Panc1 (cell line): Measurements from ENCODE around the gene ANKRD40. TPM values are rescaled to one million over a fixed set of nuclear protein-coding genes. Genes with fewer than 3 reads are reported as not detected.
"Not testable (repeated sequence)": the region's sequence is repeated elsewhere in the genome, so short reads cannot be mapped to it uniquely, and the experiment has no call there.

Source experiments
- ATAC-seq: fragments of 200-7000 bp; cut with Tn5 transposase; 2 replicates; pipeline ENCODE4 v1.9.1; 2020; ENCODE audit warnings: mild to moderate bottlenecking, moderate library complexity
- BruUV-seq: library from RNA; stranded (reverse); fragments of 400-500 nt; replicated peaks from 2 replicates; lab custom pipeline; 2021; lab: Mats Ljungman, UMichigan
- CTCF ChIA-PET: fragments of 300-600 bp; sonication (Branson Sonifier 250); formaldehyde crosslinking; loops from one replicate; lab custom pipeline; 2022; ENCODE audit warnings: antibody characterized with exemption; lab: Charles Lee
- POLR2A ChIA-PET: fragments of 300-600 bp; sonication (Branson Sonifier 250); formaldehyde crosslinking; loops from one replicate; lab custom pipeline; 2022; ENCODE audit warnings: antibody characterized with exemption; lab: Charles Lee
- DNase-seq: peaks from one replicate; pipeline ENCODE4 v3.0.0-alpha.2; 2010; ENCODE audit warnings: low read depth, low spot score
- H3K27ac ChIP-seq: 2 replicates; pipeline ENCODE4 v1.5.1; 2011; ENCODE audit warnings: mild to moderate bottlenecking, low read length, inconsistent platforms
- H3K27me3 ChIP-seq: fragments of 200-500 bp; sonication (Bioruptor generic); 2 replicates; pipeline ENCODE4 v1.6.0; 2014; ENCODE audit warnings: low read length, inconsistent platforms; ENCODE audit not compliant: control insufficient read depth, insufficient read depth
- H3K36me3 ChIP-seq: fragments of 200-500 bp; sonication (Bioruptor generic); 2 replicates; pipeline ENCODE4 v1.5.1; 2014; ENCODE audit warnings: inconsistent platforms, mild to moderate bottlenecking, low read length, moderate library complexity; ENCODE audit not compliant: control insufficient read depth, insufficient read depth
- H3K4me1 ChIP-seq: 2 replicates; pipeline ENCODE4 v1.5.1; 2011; ENCODE audit warnings: inconsistent platforms, mild to moderate bottlenecking, low read length, moderate library complexity; ENCODE audit not compliant: control insufficient read depth, insufficient read depth
- H3K4me3 ChIP-seq, 2 experiments: 2 replicates each; pipeline ENCODE4 v1.5.1; 2011 to 2012; ENCODE audit warnings: low read depth in 2 of 2, low read length in 2 of 2, mild to moderate bottlenecking in 2 of 2, inconsistent platforms in 1 of 2, moderate library complexity in 1 of 2
- H3K9me3 ChIP-seq: fragments of 200-500 bp; sonication (Bioruptor generic); 2 replicates; pipeline ENCODE4 v1.5.1; 2014; ENCODE audit warnings: low read depth, mild to moderate bottlenecking, inconsistent platforms, low read length, moderate library complexity; ENCODE audit not compliant: control insufficient read depth, insufficient read depth
- POLR2AphosphoS5 ChIP-seq: IDR thresholded peaks from 2 replicates; pipeline ENCODE4 v1.6.1; 2012; ENCODE audit warnings: mild to moderate bottlenecking, low read depth, low read length, moderate library complexity
- SIN3A ChIP-seq: IDR thresholded peaks from 2 replicates; pipeline ENCODE4 v1.6.1; 2012; ENCODE audit warnings: low read depth, mild to moderate bottlenecking, low read length, moderate library complexity, borderline replicate concordance; ENCODE audit not compliant: insufficient read depth
- TCF7L2 ChIP-seq: IDR thresholded peaks from 2 replicates; pipeline ENCODE4 v1.6.1; 2011; ENCODE audit warnings: mild to moderate bottlenecking, low read depth, low read length, inconsistent platforms
- in situ Hi-C: cut with HindIII; loops from 2 replicates; pipeline ENCODE4 v1.10.0; 2016; ENCODE audit warnings: low sequenced_read_pairs, low pct_unique_long_range_greater_than_20kb
- intact Hi-C: fragments of 100-400 bp; cut with micrococcal nuclease; formaldehyde crosslinking; loops from one replicate; pipeline ENCODE4 v1.10.0; 2022; ENCODE audit not compliant: unreplicated experiment
- total RNA-seq: library from RNA; stranded (reverse); gene quantifications from one replicate; pipeline ENCODE4 v1.2.1, GENCODE V29; 2021; ENCODE audit not compliant: unreplicated experiment
- TF ChIP-seq, protein P1 (sequence below): fragments of 450-650 bp; IDR thresholded peaks from 2 replicates; pipeline ENCODE4 v1.5.1; 2017; ENCODE audit warnings: mild to moderate bottlenecking
- TF ChIP-seq, protein P2 (sequence below), 2 experiments: IDR thresholded peaks; 2 replicates each; pipeline ENCODE4 v1.6.1; 2011 to 2012; ENCODE audit warnings: low read depth in 2 of 2, control low read depth in 1 of 2, low read length in 1 of 2, mild to moderate bottlenecking in 1 of 2, moderate library complexity in 1 of 2; ENCODE audit not compliant: insufficient read depth in 1 of 2

The ANKRD40 gene
- total RNA-seq, 1 experiment from 2014 or later, result 57.2 TPM

DNA sequence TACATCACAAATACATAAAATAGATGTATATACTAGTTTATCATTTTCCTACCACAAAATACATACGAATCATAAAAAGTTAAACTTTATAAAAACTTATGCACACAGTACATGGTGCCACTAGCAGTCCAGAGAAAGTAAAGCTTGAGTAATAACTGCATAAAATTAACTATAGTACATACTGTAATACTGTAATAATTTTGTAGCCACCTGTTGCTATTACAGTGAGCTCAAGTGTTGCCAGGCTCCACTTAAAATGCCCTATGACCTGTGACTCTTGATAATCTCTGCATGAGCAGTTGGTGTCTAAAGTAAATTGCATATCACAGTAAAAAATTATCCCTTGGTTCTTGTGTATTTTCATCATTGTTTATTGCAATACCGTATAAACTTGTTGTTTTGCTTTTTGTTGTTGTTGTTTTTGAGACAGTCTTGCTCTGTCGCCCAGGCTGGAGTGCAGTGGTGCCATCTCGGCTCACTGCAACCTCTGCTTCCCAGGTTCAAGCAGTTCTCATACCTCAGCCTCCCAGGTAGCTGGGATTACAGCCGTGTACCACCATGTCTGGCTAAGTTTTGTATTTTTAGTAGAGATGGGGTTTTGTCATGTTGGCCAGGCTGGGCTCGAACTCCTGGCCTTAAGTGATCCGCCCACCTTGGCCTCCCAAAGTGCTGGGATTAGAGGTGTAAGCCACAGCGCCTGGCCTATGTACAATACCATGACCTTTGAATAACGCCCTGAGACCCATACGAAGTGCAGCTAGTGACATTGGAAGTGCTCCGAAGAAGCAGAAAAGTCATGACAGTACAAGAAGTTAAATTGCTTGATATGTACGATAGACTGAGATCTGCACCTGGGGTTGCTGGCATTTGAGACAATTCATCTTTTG lies 18.3 kb upstream of the ANKRD40 start:
- in situ Hi-C loops, result no loop called here
- H3K36me3 ChIP-seq, result 0 out of 2 replicates have a peak, but pooled peaks cover under 1% of the 10 kb centered on the region
- DNase-seq (no peak), ATAC-seq (no peak)
- intact Hi-C loops, result no loop called here
- H3K4me3 ChIP-seq, result no peak overlapping the region
- H3K27ac ChIP-seq, result no peak overlapping the region
- BruUV-seq, result no TSS peak
- CTCF ChIA-PET, result interaction anchor here (0.5 kb wide), 1 partner anchor 30 kb away, joined by 3 read pairs; no protein-coding TSS in a partner anchor
- TF ChIP-seq SIN3A (no peak), TCF7L2 (no peak), POLR2AphosphoS5 (no peak)
- TF ChIP-seq, protein P1, sequence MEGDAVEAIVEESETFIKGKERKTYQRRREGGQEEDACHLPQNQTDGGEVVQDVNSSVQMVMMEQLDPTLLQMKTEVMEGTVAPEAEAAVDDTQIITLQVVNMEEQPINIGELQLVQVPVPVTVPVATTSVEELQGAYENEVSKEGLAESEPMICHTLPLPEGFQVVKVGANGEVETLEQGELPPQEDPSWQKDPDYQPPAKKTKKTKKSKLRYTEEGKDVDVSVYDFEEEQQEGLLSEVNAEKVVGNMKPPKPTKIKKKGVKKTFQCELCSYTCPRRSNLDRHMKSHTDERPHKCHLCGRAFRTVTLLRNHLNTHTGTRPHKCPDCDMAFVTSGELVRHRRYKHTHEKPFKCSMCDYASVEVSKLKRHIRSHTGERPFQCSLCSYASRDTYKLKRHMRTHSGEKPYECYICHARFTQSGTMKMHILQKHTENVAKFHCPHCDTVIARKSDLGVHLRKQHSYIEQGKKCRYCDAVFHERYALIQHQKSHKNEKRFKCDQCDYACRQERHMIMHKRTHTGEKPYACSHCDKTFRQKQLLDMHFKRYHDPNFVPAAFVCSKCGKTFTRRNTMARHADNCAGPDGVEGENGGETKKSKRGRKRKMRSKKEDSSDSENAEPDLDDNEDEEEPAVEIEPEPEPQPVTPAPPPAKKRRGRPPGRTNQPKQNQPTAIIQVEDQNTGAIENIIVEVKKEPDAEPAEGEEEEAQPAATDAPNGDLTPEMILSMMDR, result no peak
- TF ChIP-seq, protein P2, sequence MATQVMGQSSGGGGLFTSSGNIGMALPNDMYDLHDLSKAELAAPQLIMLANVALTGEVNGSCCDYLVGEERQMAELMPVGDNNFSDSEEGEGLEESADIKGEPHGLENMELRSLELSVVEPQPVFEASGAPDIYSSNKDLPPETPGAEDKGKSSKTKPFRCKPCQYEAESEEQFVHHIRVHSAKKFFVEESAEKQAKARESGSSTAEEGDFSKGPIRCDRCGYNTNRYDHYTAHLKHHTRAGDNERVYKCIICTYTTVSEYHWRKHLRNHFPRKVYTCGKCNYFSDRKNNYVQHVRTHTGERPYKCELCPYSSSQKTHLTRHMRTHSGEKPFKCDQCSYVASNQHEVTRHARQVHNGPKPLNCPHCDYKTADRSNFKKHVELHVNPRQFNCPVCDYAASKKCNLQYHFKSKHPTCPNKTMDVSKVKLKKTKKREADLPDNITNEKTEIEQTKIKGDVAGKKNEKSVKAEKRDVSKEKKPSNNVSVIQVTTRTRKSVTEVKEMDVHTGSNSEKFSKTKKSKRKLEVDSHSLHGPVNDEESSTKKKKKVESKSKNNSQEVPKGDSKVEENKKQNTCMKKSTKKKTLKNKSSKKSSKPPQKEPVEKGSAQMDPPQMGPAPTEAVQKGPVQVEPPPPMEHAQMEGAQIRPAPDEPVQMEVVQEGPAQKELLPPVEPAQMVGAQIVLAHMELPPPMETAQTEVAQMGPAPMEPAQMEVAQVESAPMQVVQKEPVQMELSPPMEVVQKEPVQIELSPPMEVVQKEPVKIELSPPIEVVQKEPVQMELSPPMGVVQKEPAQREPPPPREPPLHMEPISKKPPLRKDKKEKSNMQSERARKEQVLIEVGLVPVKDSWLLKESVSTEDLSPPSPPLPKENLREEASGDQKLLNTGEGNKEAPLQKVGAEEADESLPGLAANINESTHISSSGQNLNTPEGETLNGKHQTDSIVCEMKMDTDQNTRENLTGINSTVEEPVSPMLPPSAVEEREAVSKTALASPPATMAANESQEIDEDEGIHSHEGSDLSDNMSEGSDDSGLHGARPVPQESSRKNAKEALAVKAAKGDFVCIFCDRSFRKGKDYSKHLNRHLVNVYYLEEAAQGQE (IDR thresholded peaks at IDR 0.05; ENCODE audit: insufficient read depth in 1 of 2, low read depth in 2 of 2, low read length in 1 of 2), result no peak
- peaks cover 72% of the 10 kb centered on the region for H3K4me1 ChIP-seq
- H3K9me3 ChIP-seq, result no peaks in the 10 kb centered on the region
- POLR2A ChIA-PET, result no interaction called here
- no peaks in the 10 kb centered on the region for H3K27me3 ChIP-seq

DNA sequence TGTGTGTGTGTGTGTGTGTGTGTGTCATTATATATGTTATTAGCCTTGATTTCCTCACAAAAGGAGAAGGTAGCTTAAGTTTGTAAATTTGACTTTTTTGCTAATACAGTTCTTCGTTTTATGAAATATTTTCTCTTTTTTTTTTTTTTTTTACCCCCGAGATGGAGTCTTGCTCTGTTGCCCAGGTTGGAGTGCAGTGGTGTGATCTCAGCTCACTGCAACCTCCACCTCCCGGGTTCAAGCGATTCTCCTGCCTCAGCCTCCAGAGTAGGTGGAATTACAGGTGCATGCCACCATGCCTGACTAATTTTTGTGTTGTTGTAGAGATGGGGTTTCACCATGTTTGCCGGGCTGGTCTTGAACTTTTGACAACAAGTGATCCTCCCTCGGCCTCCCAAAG lies 16.9 kb upstream of the ANKRD40 start:
- in situ Hi-C loops, intact Hi-C loops, DNase-seq, H3K9me3 ChIP-seq, H3K4me3 ChIP-seq, H3K27me3 ChIP-seq, BruUV-seq, POLR2A ChIA-PET, CTCF ChIA-PET, ATAC-seq, H3K27ac ChIP-seq: not testable (repeated sequence)
- H3K36me3 ChIP-seq, result peaks cover 13% of the 10 kb centered on the region; the same call in 1 of the 2 replicates
- H3K4me1 ChIP-seq, result peaks cover 69% of the 10 kb centered on the region

DNA sequence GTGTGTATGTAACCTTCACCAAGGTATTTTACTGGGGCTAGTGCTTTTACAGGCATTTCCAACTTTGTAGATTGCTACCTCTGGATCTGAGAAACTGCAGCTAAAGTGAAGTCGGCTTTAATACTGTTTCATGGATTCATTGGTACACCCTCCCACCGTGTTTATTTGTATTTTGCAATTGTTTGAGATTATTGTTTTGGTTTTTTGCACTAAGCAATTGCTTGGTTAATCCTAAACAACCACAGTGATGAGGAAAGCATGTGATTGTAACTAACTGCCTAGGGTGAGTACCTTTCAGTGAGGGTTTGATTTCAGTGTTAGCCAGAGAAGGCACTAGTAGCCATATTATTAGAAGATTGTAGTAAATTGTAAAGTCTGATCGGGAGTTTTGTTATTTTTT lies 15.0 kb upstream of the ANKRD40 start:
- Histone ChIP-seq H3K4me3 (peak overlapping the region; percentile 19 to 90), H3K36me3 (peaks cover 15% of the 10 kb centered on the region; the same call in 1 of the 2 replicates), H3K27ac (peak overlapping the region; percentile 55), H3K9me3 (no peaks in the 10 kb centered on the region), H3K27me3 (no peaks in the 10 kb centered on the region), H3K4me1 (peaks cover 50% of the 10 kb centered on the region)
- ATAC-seq (no peak), DNase-seq (no peak)
- in situ Hi-C loops (no loop called here), intact Hi-C loops (no loop called here)
- ChIA-PET POLR2A (interaction anchor here (0.6 kb wide), 1 partner anchor 73 kb away, joined by 6 read pairs; no protein-coding TSS in a partner anchor), CTCF (no interaction called here)
- TF ChIP-seq POLR2AphosphoS5, result no peak
- no peak for TF ChIP-seq TCF7L2
- TF ChIP-seq SIN3A, result no peak
- TF ChIP-seq, protein P1, result no peak
- TF ChIP-seq, protein P2 (IDR thresholded peaks at IDR 0.05; ENCODE audit: insufficient read depth in 1 of 2, low read depth in 2 of 2, low read length in 1 of 2), result no peak
- BruUV-seq, result no TSS peak
